VCaP (cell line): Measurements from ENCODE around the gene KDM6B.
"Not testable (repeated sequence)": the region's sequence is repeated elsewhere in the genome, so short reads cannot be mapped to it uniquely, and the experiment has no call there.

ENCODE experiments used
- H3K27ac ChIP-seq: fragments of 450-650 bp; 2 replicates; pipeline ENCODE4 v1.5.1; 2017
- CTCF ChIP-seq: fragments of 450-650 bp; conservative IDR thresholded peaks from 2 replicates; pipeline ENCODE4 v1.5.1; 2017; ENCODE audit warnings: mild to moderate bottlenecking, moderate library complexity

The KDM6B gene

DNA sequence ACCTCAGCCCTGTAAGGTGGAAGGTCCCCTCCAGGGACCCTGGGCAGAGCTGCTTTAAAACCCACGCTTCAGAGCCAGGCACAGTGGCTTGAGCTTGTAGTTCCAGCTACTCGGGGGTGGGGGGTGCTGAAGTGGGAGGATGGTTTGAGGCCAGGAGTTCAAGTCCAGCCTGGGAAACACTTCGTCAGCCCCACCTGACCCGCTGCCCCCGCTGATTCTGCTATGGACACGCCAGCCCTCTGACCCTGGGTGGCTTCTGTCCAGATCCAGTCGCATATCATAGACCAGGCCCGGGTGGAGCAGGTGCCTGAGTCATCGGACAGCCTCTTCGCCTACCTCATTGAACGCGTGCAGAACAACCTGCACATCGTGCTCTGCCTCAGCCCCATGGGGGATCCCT lies 35.2 kb upstream of the KDM6B start:
- no peak for TF ChIP-seq CTCF
- no peak overlapping the region for H3K27ac ChIP-seq

GRCh38 chr17:7803981-7804380 lies 30.0 kb upstream of the KDM6B start:
- no peak for TF ChIP-seq CTCF
- peak overlapping the region; percentile 82 for H3K27ac ChIP-seq

DNA sequence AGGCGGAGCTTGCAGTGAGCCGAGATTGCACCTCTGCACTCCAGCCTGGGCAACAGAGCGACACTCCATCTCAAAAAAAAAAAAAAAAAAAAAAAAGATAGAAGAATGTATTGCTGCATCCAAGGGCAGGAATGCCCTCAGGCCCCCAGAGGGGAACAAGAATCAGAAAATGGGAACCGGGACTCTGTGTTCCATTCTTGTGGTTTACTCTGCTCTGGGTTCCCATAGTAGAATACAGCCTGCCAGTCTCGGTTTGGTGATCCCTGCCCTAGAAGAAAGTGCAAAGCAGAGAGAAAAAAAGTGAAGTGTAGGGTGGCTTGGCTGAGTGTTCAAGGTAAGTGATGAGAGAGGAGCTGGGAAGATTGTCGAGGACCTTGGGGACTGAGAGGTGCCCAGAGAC lies 27.4 kb upstream of the KDM6B start:
- H3K27ac ChIP-seq: no peak overlapping the region
- no peak for TF ChIP-seq CTCF

- no peak for TF ChIP-seq CTCF
Measured at GRCh38 chr17:7807206-7807605, 26.8 kb upstream of the KDM6B start.

GRCh38 chr17:7809086-7809790 lies 24.8 kb upstream of the KDM6B start:
- no peak overlapping the region for H3K27ac ChIP-seq
- no peak for TF ChIP-seq CTCF

More at GRCh38 chr17:7807206-7807605, 26.8 kb upstream of the KDM6B start:
- no peak overlapping the region for H3K27ac ChIP-seq

GRCh38 chr17:7809791-7810343 lies 24.1 kb upstream of the KDM6B start:
- H3K27ac ChIP-seq: not testable (repeated sequence)

DNA sequence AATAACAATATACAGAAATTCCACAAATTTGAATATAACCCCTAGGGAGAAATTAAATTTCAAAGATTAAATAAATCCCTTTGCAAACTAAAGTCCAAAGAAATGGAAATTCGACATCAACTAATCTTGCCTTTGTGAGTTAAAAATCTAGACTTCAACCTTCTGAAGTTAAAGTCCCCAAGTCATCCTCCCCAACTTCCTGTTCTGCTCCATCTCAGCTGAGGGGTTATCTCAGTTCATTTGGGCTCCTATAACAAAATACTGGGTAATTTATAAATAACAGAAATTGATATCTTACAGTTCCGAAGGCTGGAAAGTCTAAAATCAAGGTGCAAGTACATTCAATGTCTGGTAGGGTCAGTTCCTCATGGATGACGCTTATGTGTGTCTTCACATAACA lies 22.8 kb upstream of the KDM6B start:
- TF ChIP-seq CTCF: no peak
- H3K27ac ChIP-seq: no peak overlapping the region

DNA sequence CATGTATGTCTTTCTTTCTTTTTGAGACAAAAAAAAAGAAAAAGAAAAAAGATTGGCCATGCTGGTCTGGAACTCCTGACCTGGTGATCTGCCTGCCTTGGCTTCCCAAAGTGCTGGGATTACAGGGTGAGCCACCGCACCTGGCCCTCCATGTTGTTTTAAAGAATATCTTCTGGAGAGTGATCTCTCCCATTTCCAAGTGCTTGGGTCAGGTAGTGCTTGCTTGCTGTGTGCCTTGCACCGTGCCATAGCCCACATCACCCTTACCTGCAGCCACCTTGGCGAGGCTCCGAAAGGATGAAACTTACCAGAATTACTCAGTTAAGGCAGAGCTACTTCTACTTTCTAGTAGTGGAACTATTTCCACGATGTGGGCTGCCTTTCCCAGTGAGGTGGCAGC lies 19.0 kb upstream of the KDM6B start:
- TF ChIP-seq CTCF: no peak
- H3K27ac ChIP-seq: no peak overlapping the region
